Keratinocyte (primary cell): ENCODE results near the gene SCART1. TPM values are rescaled to one million over a fixed set of nuclear protein-coding genes. Genes with fewer than 3 reads are reported as not detected.
A peak's percentile ranks its signal among the peaks of the same experiment; 100 is the strongest.
"Not testable (repeated sequence)": the region's sequence is repeated elsewhere in the genome, so short reads cannot be mapped to it uniquely, and the experiment has no call there.

Source experiments
- DNase-seq: peaks from one replicate; pipeline ENCODE4 v3.0.0-alpha.2; 2011; ENCODE audit warnings: low read depth, missing footprints, low spot score
- FAIRE-seq: peaks from 2 replicates; lab custom pipeline; 2011; peaks lifted over from hg19 to GRCh38; lab: Jason Lieb, UNC
- H2AFZ ChIP-seq: 2 replicates; pipeline ENCODE4 v1.6.0; 2012; ENCODE audit warnings: low read length, control low read depth, inconsistent platforms; ENCODE audit not compliant: control insufficient read depth
- H3K27ac ChIP-seq: 2 replicates; pipeline ENCODE4 v1.5.1; 2011; ENCODE audit warnings: low read length; ENCODE audit not compliant: control insufficient read depth, insufficient read depth
- H3K27me3 ChIP-seq: 3 replicates; pipeline ENCODE4 v1.6.0; 2011; ENCODE audit warnings: low read length; ENCODE audit not compliant: control insufficient read depth, insufficient read depth; ENCODE audit errors: extremely low read depth
- H3K36me3 ChIP-seq, 2 experiments: 2 replicates in 1 of 2; 3 replicates in 1 of 2; pipeline ENCODE4 v1.5.1; 2011; ENCODE audit warnings: low read length in 2 of 2, mild to moderate bottlenecking in 1 of 2; ENCODE audit not compliant: control insufficient read depth in 2 of 2, insufficient read depth in 2 of 2; ENCODE audit errors: extremely low read depth in 1 of 2
- H3K4me1 ChIP-seq: 3 replicates; pipeline ENCODE4 v1.5.1; 2011; ENCODE audit warnings: low read length; ENCODE audit not compliant: control insufficient read depth, insufficient read depth; ENCODE audit errors: extremely low read depth
- H3K4me2 ChIP-seq: 3 replicates; pipeline ENCODE4 v1.6.0; 2011; ENCODE audit warnings: low read depth, low read length; ENCODE audit not compliant: control insufficient read depth, insufficient read depth; ENCODE audit errors: extremely low read depth
- H3K4me3 ChIP-seq, 3 experiments: fragments of 200-600 bp in 1 of 3; sonication (generic) in 1 of 3; 2 replicates in 2 of 3; 3 replicates in 1 of 3; pipeline ENCODE4 v1.5.1; 2011 to 2016; ENCODE audit warnings: low read length in 3 of 3, mild to moderate bottlenecking in 3 of 3, control low read depth in 2 of 3, inconsistent platforms in 1 of 3, low read depth in 1 of 3, mixed read lengths in 1 of 3, mixed run types in 1 of 3, moderate library complexity in 1 of 3; ENCODE audit not compliant: control insufficient read depth in 2 of 3, insufficient read depth in 2 of 3; ENCODE audit errors: extremely low read depth in 1 of 3
- H3K79me2 ChIP-seq: 2 replicates; pipeline ENCODE4 v1.6.0; 2012; ENCODE audit warnings: low read length; ENCODE audit not compliant: control insufficient read depth, insufficient read depth
- H3K9ac ChIP-seq: 3 replicates; pipeline ENCODE4 v1.6.0; 2011; ENCODE audit warnings: low read length; ENCODE audit not compliant: control insufficient read depth, insufficient read depth; ENCODE audit errors: extremely low read depth
- H3K9me1 ChIP-seq: 3 replicates; pipeline ENCODE4 v1.6.0; 2011; ENCODE audit warnings: low read length; ENCODE audit not compliant: control insufficient read depth, insufficient read depth; ENCODE audit errors: extremely low read depth
- H3K9me3 ChIP-seq: 2 replicates; pipeline ENCODE4 v1.5.1; 2012; ENCODE audit warnings: low read depth, low read length; ENCODE audit not compliant: control insufficient read depth
- H4K20me1 ChIP-seq: 3 replicates; pipeline ENCODE4 v1.6.0; 2011; ENCODE audit warnings: low read length; ENCODE audit not compliant: control insufficient read depth, insufficient read depth; ENCODE audit errors: extremely low read depth
- EZH2 ChIP-seq: IDR thresholded peaks from one replicate; pipeline ENCODE4 v1.6.1; 2012; ENCODE audit warnings: inconsistent platforms, mild to moderate bottlenecking, low read length, moderate library complexity
- dilution Hi-C: fragments of 300-500 bp; cut with MboI; formaldehyde crosslinking; loops from one replicate; pipeline ENCODE4 v1.7.0; 2020; ENCODE audit warnings: low sequenced_read_pairs; ENCODE audit not compliant: extremely low pct_ligation_motif_present
- polyA plus RNA-seq, 5 experiments: library from polyadenylated mRNA; depleted of rRNA in 3 of 5; stranded (reverse) in 3 of 5; stranded (forward) in 1 of 5; unstranded in 1 of 5; fragments of >200 nt; gene quantifications; 1 replicate in 1 of 5; 2 replicates in 3 of 5; 3 replicates in 1 of 5; pipeline versions ENCODE4 v1.2.1 to v1.2.3, GENCODE V29; 2011 to 2012; ENCODE audit warnings: missing spikeins in 2 of 5, low read depth in 1 of 5, low replicate concordance in 1 of 5
- TF ChIP-seq, protein P1 (sequence below), 3 experiments: IDR thresholded peaks in 1 of 3; conservative IDR thresholded peaks in 1 of 3; optimal IDR thresholded peaks in 1 of 3; 2 replicates in 2 of 3; 3 replicates in 1 of 3; pipeline versions ENCODE3 to v1.5.1; 2011; ENCODE audit warnings: low read length in 3 of 3, mild to moderate bottlenecking in 3 of 3, moderate library complexity in 2 of 3, control low read depth in 1 of 3, inconsistent platforms in 1 of 3; ENCODE audit not compliant: insufficient read depth in 2 of 3; ENCODE audit errors: extremely low read depth in 1 of 3

SCART1 gene
- polyA plus RNA-seq, 1 donor (not counting 4 experiments of a cell fraction or from before 2014, with no cell fraction given) = 0.75 TPM

- no peak overlapping the region for H3K9ac ChIP-seq
- H3K9me3 ChIP-seq = no peaks in the 10 kb centered on the region
- FAIRE-seq = no peak
Measured at GRCh38 chr10:133422807-133423771, 30.7 kb upstream of the SCART1 start.

DNA sequence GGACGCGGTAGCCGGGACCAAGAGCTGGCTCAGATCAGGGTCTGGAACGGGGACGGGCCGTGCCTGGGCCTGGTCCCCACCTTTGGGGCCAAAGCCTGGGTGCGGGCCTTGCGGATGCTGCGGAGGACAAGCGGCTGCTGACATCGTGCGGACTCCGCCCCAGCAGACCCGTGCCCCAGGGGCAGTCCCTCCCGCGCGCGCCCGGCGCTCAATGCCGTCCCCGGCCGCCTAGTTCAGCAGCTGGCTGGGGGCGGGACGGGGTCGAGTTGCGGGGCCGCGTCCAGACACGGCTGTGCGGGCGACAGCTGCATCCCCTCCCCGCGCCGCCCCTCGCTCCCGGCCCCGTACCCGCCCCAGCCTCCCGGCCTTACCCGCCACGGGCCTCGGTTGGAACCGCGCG is 29.6 kb upstream of the SCART1 start:
- dilution Hi-C loops = not testable (repeated sequence)

More at GRCh38 chr10:133422807-133423771, 30.7 kb upstream of the SCART1 start:
- no peaks in the 10 kb centered on the region for H3K79me2 ChIP-seq
- no peak overlapping the region for H2AFZ ChIP-seq
- H4K20me1 ChIP-seq = peaks cover 11% of the 10 kb centered on the region
- peaks cover 14% of the 10 kb centered on the region in 2 experiments for H3K36me3 ChIP-seq
- no peaks in the 10 kb centered on the region for H3K4me1 ChIP-seq
- H3K27ac ChIP-seq = no peak overlapping the region
- peaks cover 10% of the 10 kb centered on the region for H3K27me3 ChIP-seq
- dilution Hi-C loops = no loop called here
- no peak overlapping the region for H3K4me3 ChIP-seq
- DNase-seq = no peak
- peaks cover 2% of the 10 kb centered on the region for H3K9me1 ChIP-seq
- H3K4me2 ChIP-seq = peak overlapping the region; percentile 5
- TF ChIP-seq, protein P1, sequence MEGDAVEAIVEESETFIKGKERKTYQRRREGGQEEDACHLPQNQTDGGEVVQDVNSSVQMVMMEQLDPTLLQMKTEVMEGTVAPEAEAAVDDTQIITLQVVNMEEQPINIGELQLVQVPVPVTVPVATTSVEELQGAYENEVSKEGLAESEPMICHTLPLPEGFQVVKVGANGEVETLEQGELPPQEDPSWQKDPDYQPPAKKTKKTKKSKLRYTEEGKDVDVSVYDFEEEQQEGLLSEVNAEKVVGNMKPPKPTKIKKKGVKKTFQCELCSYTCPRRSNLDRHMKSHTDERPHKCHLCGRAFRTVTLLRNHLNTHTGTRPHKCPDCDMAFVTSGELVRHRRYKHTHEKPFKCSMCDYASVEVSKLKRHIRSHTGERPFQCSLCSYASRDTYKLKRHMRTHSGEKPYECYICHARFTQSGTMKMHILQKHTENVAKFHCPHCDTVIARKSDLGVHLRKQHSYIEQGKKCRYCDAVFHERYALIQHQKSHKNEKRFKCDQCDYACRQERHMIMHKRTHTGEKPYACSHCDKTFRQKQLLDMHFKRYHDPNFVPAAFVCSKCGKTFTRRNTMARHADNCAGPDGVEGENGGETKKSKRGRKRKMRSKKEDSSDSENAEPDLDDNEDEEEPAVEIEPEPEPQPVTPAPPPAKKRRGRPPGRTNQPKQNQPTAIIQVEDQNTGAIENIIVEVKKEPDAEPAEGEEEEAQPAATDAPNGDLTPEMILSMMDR (optimal IDR thresholded peaks at IDR 0.05 in 1 of 3, IDR thresholded peaks at IDR 0.05 in 1 of 3, conservative IDR thresholded peaks at IDR 0.05 in 1 of 3; ENCODE audit: extremely low read depth in 1 of 3, insufficient read depth in 2 of 3, low read length in 3 of 3) = no peak
- peak; percentile 72 for TF ChIP-seq EZH2

GRCh38 chr10:133424601-133425000 is 29.1 kb upstream of the SCART1 start, which contains the start of gene SPRN:
TSS of gene SPRN (minus strand) at chr10:133424625. CDS start at chr10:133423681, 944 bp downstream.
- H3K9me1 ChIP-seq, H3K9ac ChIP-seq, H2AFZ ChIP-seq, H3K9me3 ChIP-seq, H3K4me1 ChIP-seq, H3K4me3 ChIP-seq, H3K4me2 ChIP-seq, H3K27me3 ChIP-seq, H3K79me2 ChIP-seq, H3K27ac ChIP-seq, DNase-seq, FAIRE-seq, dilution Hi-C loops: not testable (repeated sequence)
- Histone ChIP-seq H3K36me3 (peaks cover 6 to 10% of the 10 kb centered on the region in 2 experiments), H4K20me1 (peaks cover 11% of the 10 kb centered on the region)

More for the DNA sequence above, 29.6 kb upstream of the SCART1 start:
- H3K4me3 ChIP-seq, H3K4me1 ChIP-seq, H3K9me1 ChIP-seq, H3K27me3 ChIP-seq, H3K27ac ChIP-seq, FAIRE-seq, H3K9ac ChIP-seq, H3K9me3 ChIP-seq, H2AFZ ChIP-seq, H3K79me2 ChIP-seq, H3K4me2 ChIP-seq, DNase-seq: not testable (repeated sequence)
- H3K36me3 ChIP-seq = peaks cover 7 to 10% of the 10 kb centered on the region in 2 experiments
- H4K20me1 ChIP-seq = peaks cover 11% of the 10 kb centered on the region

- H3K9me3 ChIP-seq, DNase-seq, H3K79me2 ChIP-seq, H3K4me2 ChIP-seq, H3K9ac ChIP-seq, H3K4me1 ChIP-seq, H3K4me3 ChIP-seq, H3K27ac ChIP-seq, H3K36me3 ChIP-seq, H4K20me1 ChIP-seq, H3K27me3 ChIP-seq, dilution Hi-C loops, H3K9me1 ChIP-seq, H2AFZ ChIP-seq: not testable (repeated sequence)
- peak; percentile 86 for FAIRE-seq
Measured at GRCh38 chr10:133429571-133429970, 24.2 kb upstream of the SCART1 start.
